Mesenchymal stem cell (in vitro differentiated cells and primary cell): ENCODE measurements around the gene SLC29A3.

ENCODE experiments used
- DNase-seq: peaks from one replicate; pipeline ENCODE4 v3.0.0-alpha.2; 2013
- H2AFZ ChIP-seq: one replicate; pipeline ENCODE4 v1.6.1; 2013; ENCODE audit warnings: low read depth, mild to moderate bottlenecking, control low read depth, inconsistent platforms, low read length, moderate library complexity
- H2AK5ac ChIP-seq: 2 replicates; pipeline ENCODE4 v1.6.1; 2013; ENCODE audit warnings: low read length, moderate library complexity, mild to moderate bottlenecking, inconsistent platforms; ENCODE audit not compliant: severe bottlenecking
- H2BK120ac ChIP-seq: one replicate; pipeline ENCODE4 v1.6.1; 2013; ENCODE audit warnings: low read depth, mild to moderate bottlenecking, inconsistent platforms, low read length, moderate library complexity
- H2BK12ac ChIP-seq, 2 experiments: one replicate each; pipeline ENCODE4 v1.6.1; 2013; ENCODE audit warnings: inconsistent platforms in 2 of 2, low read length in 2 of 2, mild to moderate bottlenecking in 2 of 2, moderate library complexity in 2 of 2, control low read depth in 1 of 2
- H2BK15ac ChIP-seq: one replicate; pipeline ENCODE4 v1.6.1; 2013; ENCODE audit warnings: mild to moderate bottlenecking, low read depth, inconsistent platforms; ENCODE audit not compliant: poor library complexity, severe bottlenecking
- H2BK5ac ChIP-seq: 2 replicates; pipeline ENCODE4 v1.6.1; 2013; ENCODE audit warnings: low read depth, mild to moderate bottlenecking, low read length, control low read depth, inconsistent platforms; ENCODE audit not compliant: poor library complexity, severe bottlenecking
- H3K14ac ChIP-seq, 2 experiments: one replicate each; pipeline ENCODE4 v1.6.1; 2013; ENCODE audit warnings: inconsistent platforms in 2 of 2, low read length in 2 of 2, control low read depth in 1 of 2, mild to moderate bottlenecking in 1 of 2, moderate library complexity in 1 of 2
- H3K18ac ChIP-seq, 2 experiments: one replicate each; pipeline ENCODE4 v1.6.1; 2013; ENCODE audit warnings: inconsistent platforms in 2 of 2, low read length in 2 of 2, control low read depth in 1 of 2, low read depth in 1 of 2, mild to moderate bottlenecking in 1 of 2
- H3K23ac ChIP-seq, 2 experiments: one replicate each; pipeline ENCODE4 v1.6.1; 2013; ENCODE audit warnings: inconsistent platforms in 2 of 2, low read length in 2 of 2, mild to moderate bottlenecking in 2 of 2, moderate library complexity in 2 of 2, control low read depth in 1 of 2
- H3K27ac ChIP-seq: 2 replicates; pipeline ENCODE4 v1.5.1; 2013; ENCODE audit warnings: mild to moderate bottlenecking, moderate library complexity, low read length, control low read depth, inconsistent platforms; ENCODE audit not compliant: poor library complexity, severe bottlenecking
- H3K27me3 ChIP-seq, 2 experiments: 2 replicates each; pipeline versions ENCODE4 v1.6.1 to v1.7.0; 2013; ENCODE audit warnings: low read length in 2 of 2, mild to moderate bottlenecking in 2 of 2, moderate library complexity in 2 of 2, control low read depth in 1 of 2, inconsistent platforms in 1 of 2; ENCODE audit not compliant: control insufficient read depth in 1 of 2, insufficient read depth in 1 of 2
- H3K36me3 ChIP-seq, 2 experiments: 2 replicates each; pipeline versions ENCODE4 v1.6.1 to v1.7.0; 2013; ENCODE audit warnings: low read length in 2 of 2, control low read depth in 1 of 2, inconsistent platforms in 1 of 2, low read depth in 1 of 2, mild to moderate bottlenecking in 1 of 2; ENCODE audit not compliant: insufficient read depth in 2 of 2, control insufficient read depth in 1 of 2
- H3K4ac ChIP-seq, 2 experiments: one replicate each; pipeline ENCODE4 v1.6.1; 2013; ENCODE audit warnings: inconsistent platforms in 2 of 2, low read length in 2 of 2, mild to moderate bottlenecking in 2 of 2, moderate library complexity in 2 of 2, control low read depth in 1 of 2, low read depth in 1 of 2
- H3K4me1 ChIP-seq: 2 replicates; pipeline ENCODE4 v1.6.1; 2013; ENCODE audit warnings: low read depth, low read length, control low read depth; ENCODE audit not compliant: control insufficient read depth, insufficient read depth
- H3K4me2 ChIP-seq: 2 replicates; pipeline ENCODE4 v1.6.1; 2013; ENCODE audit warnings: low read length, mild to moderate bottlenecking, inconsistent platforms; ENCODE audit not compliant: poor library complexity, severe bottlenecking
- H3K4me3 ChIP-seq, 2 experiments: 2 replicates each; pipeline versions ENCODE4 v1.5.1 to v1.7.0; 2013; ENCODE audit warnings: low read length in 2 of 2, mild to moderate bottlenecking in 2 of 2, control low read depth in 1 of 2, low read depth in 1 of 2; ENCODE audit not compliant: insufficient read depth in 1 of 2
- H3K79me1 ChIP-seq: replicated peaks from 2 replicates; pipeline ENCODE4 v1.6.1; 2013; ENCODE audit warnings: mild to moderate bottlenecking, control low read depth, low read length, inconsistent platforms; ENCODE audit not compliant: poor library complexity, severe bottlenecking
- H3K9ac ChIP-seq: 2 replicates; pipeline ENCODE4 v1.7.0; 2013; ENCODE audit warnings: mild to moderate bottlenecking, low read length, moderate library complexity
- H3K9me3 ChIP-seq: 2 replicates; pipeline ENCODE4 v1.7.0; 2013; ENCODE audit warnings: mild to moderate bottlenecking, low read length; ENCODE audit not compliant: control insufficient read depth
- H4K8ac ChIP-seq: one replicate; pipeline ENCODE4 v1.6.1; 2013; ENCODE audit warnings: inconsistent platforms, mild to moderate bottlenecking, low read length, moderate library complexity
- H4K91ac ChIP-seq: one replicate; pipeline ENCODE4 v1.6.1; 2013; ENCODE audit warnings: mild to moderate bottlenecking, low read length, inconsistent platforms
- WGBS: methylation state at CpG from one replicate; pipeline ENCODE4 v1.1.7; 2013; ENCODE audit warnings: mixed read lengths; 5-methylcytosine and 5-hydroxymethylcytosine counted together

SLC29A3 gene

DNA sequence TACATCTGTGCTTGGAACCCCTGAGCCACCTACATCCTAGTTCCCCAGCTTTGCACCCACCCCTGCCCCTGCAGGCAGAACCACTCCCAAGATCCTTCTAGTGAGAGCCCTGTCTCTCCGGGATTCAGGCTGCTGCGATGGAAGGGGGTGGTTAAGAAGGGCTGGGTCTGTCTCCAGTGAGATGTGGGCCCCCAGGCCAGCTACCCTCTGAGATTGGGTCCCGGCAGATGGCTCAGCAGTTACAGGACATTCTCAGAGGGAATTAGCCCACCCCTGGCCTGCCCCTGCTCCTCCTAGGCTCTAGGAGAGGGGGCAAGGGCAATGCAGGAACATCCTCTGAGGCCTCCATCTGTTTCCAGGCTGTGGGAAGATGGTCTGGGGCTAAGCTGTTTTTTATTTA lies 27.7 kb downstream of the SLC29A3 start:
- Histone ChIP-seq H3K4me1 (peaks cover 7% of the 10 kb centered on the region), H2BK12ac (no peak overlapping the region), H3K4ac (no peak overlapping the region), H3K18ac (no peak overlapping the region), H3K23ac (no peak overlapping the region), H2BK120ac (no peak overlapping the region), H4K91ac (no peak overlapping the region), H3K27ac (no peak overlapping the region), H3K14ac (no peak overlapping the region), H3K27me3 (peaks cover 7 to 58% of the 10 kb centered on the region in 2 experiments), H3K4me2 (no peak overlapping the region), H3K4me3 (no peak overlapping the region), H4K8ac (no peak overlapping the region), H2AFZ (no peak overlapping the region), H2AK5ac (no peak overlapping the region), H2BK5ac (no peak overlapping the region), H3K9ac (no peak overlapping the region), H3K9me3 (no peaks in the 10 kb centered on the region), H3K36me3 (no peaks in the 10 kb centered on the region), H3K79me1 (no peaks in the 10 kb centered on the region), H2BK15ac (no peak overlapping the region)
- WGBS, result 78% methylated on average over 3 of the region's 3 CpGs
- DNase-seq, result no peak

DNA sequence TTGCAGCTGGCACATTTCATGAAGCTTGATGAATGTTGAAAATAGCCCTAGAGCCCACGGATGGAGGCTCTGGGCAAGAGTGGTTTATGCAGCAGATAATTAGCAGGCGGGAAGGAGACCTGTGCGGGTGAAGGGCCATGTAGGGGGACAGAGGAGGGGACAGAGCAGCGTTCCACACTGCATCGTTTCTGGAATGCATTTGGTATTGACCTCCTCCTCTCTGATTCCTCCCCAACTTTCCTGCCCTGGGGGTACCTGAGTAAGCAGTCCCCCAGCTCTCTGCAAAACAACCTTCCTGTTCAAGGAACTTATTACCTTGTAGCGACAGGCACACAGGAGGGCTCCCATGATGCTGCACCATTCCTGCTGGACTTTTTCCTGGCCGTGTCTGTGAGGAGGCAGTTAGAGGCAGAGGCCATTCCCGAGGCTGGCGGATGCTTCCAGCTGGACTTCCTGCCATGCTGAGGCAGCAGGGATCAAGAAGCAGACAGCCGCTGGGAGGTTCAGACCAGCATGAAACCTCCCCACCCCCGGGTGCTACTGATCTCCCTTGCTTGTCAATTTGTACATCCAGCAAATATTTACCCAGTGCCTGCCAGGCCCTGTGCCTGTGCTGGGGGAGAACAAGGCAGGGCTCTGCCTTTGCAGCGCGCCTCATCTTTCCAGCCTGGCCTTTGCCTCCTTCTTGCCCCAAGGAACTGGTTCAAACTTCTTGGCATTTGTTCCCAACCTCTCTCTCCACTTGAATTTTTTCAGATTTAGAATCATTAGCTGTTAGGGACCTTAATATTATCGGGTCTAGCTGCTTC lies 28.7 kb downstream of the SLC29A3 start:
- Histone ChIP-seq H3K4me1 (peaks cover 7% of the 10 kb centered on the region), H3K14ac (no peak overlapping the region), H3K79me1 (no peaks in the 10 kb centered on the region), H3K4me2 (no peak overlapping the region), H2AK5ac (no peak overlapping the region), H3K4ac (no peak overlapping the region), H2BK120ac (no peak overlapping the region), H2AFZ (no peak overlapping the region), H3K36me3 (peaks cover 0 to 4% of the 10 kb centered on the region in 2 experiments), H4K8ac (no peak overlapping the region), H4K91ac (no peak overlapping the region), H2BK12ac (no peak overlapping the region), H3K23ac (no peak overlapping the region), H3K18ac (no peak overlapping the region), H3K27ac (no peak overlapping the region), H3K27me3 (peaks cover 7 to 68% of the 10 kb centered on the region in 2 experiments), H3K9ac (no peak overlapping the region), H3K4me3 (no peak overlapping the region), H3K9me3 (no peaks in the 10 kb centered on the region), H2BK15ac (no peak overlapping the region), H2BK5ac (no peak overlapping the region)
- DNase-seq, result no peak
- WGBS, result 84% methylated on average over 14 of the region's 14 CpGs

DNA sequence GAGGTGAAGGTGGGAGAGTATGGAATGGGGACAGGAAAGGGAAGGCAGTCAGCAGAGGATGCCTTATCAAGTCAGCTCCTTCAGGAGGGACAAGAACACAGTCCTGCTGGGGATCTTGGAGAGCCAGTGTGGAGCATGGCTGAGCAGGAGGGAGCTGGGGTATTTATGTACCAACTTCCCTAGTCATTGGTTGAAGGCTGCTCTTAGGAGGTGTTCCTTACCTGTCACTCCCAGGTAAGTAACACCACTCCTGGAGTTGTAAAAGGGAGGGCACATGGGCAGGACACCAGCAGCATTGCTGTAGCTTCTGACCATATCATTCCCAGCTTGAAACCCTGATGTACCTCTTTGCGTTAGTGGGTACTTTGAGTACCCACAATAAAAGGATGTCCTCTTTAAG lies 29.8 kb downstream of the SLC29A3 start:
- Histone ChIP-seq H2AK5ac (no peak overlapping the region), H3K9ac (no peak overlapping the region), H3K36me3 (peaks cover 0 to 4% of the 10 kb centered on the region in 2 experiments), H3K4me1 (peaks cover 7% of the 10 kb centered on the region), H4K91ac (no peak overlapping the region), H4K8ac (no peak overlapping the region), H3K18ac (no peak overlapping the region), H3K4ac (no peak overlapping the region), H3K23ac (no peak overlapping the region), H2BK5ac (no peak overlapping the region), H2BK12ac (no peak overlapping the region), H3K4me3 (no peak overlapping the region), H2AFZ (no peak overlapping the region), H3K27ac (no peak overlapping the region), H3K27me3 (peaks cover 7 to 70% of the 10 kb centered on the region in 2 experiments), H2BK15ac (no peak overlapping the region), H3K79me1 (no peaks in the 10 kb centered on the region), H3K14ac (no peak overlapping the region), H2BK120ac (no peak overlapping the region), H3K9me3 (no peaks in the 10 kb centered on the region), H3K4me2 (no peak overlapping the region)
- DNase-seq, result no peak
- 100% methylated on average over 1 of the region's 1 CpG for WGBS

DNA sequence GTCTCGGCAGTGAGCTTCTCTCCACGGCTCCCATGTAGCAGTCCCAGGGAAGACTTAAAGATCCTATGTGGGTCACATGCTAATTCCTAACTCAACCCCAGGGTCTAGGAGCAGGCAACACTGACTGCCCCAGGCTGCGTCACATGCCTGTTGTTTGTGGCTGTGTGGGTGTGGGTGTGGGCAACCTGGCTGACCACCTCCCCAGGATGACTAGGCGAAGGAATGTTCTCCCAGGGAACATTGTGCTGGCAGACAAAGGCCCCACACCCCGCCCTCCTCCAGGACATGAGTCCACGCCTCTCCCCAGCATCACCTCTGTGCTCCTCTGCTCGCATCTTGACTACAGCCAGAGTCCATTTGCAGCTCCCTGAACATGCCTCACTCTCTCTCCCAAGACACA lies 30.3 kb downstream of the SLC29A3 start:
- peak overlapping the region in 1 of 2 experiments; percentile 75 for H3K14ac ChIP-seq
- 88% methylated on average over 7 of the region's 7 CpGs for WGBS

More for the DNA sequence above, 30.3 kb downstream of the SLC29A3 start:
- H3K18ac ChIP-seq, result no peak overlapping the region
- no peak overlapping the region for H3K9ac ChIP-seq
- H2BK12ac ChIP-seq, result no peak overlapping the region
- no peak overlapping the region for H3K4me2 ChIP-seq
- no peak overlapping the region for H4K8ac ChIP-seq
- no peaks in the 10 kb centered on the region for H3K79me1 ChIP-seq
- no peak overlapping the region for H2AFZ ChIP-seq
- no peak overlapping the region for H3K23ac ChIP-seq
- no peak overlapping the region for H4K91ac ChIP-seq
- no peak overlapping the region for H3K4me3 ChIP-seq
- H3K36me3 ChIP-seq, result peaks cover 0 to 4% of the 10 kb centered on the region in 2 experiments
- no peak overlapping the region for H2BK5ac ChIP-seq
- no peak overlapping the region for H3K27ac ChIP-seq
- H3K4me1 ChIP-seq, result peaks cover 7% of the 10 kb centered on the region
- no peaks in the 10 kb centered on the region for H3K9me3 ChIP-seq
- no peak overlapping the region for H2BK120ac ChIP-seq
- H2AK5ac ChIP-seq, result no peak overlapping the region
- DNase-seq, result no peak
- no peak overlapping the region for H3K4ac ChIP-seq
- H3K27me3 ChIP-seq, result peaks cover 7 to 70% of the 10 kb centered on the region in 2 experiments
- no peak overlapping the region for H2BK15ac ChIP-seq
